Stomach (tissue), 9 donors: ENCODE results near the gene ZNF33B. TPM values are rescaled to one million over a fixed set of nuclear protein-coding genes. Genes with fewer than 3 reads are reported as not detected.

Experiments used
- DNase-seq, 2 donors: peaks; one replicate each; pipeline versions ENCODE4 v3.0.0 to v3.0.0-alpha.2; 2013 to 2019
- H3K27ac ChIP-seq, 5 donors: fragments of 200-600 bp in 4 of 5; sonication (generic) in 4 of 5; one replicate each; pipeline ENCODE4 v1.5.1; 2013 to 2019; ENCODE audit warnings: mild to moderate bottlenecking in 1 of 5, moderate library complexity in 1 of 5
- H3K27me3 ChIP-seq, 3 donors: fragments of 200-600 bp; sonication (generic); one replicate each; pipeline ENCODE4 v1.5.1; 2017 to 2019; ENCODE audit warnings: mixed run types in 1 of 3
- H3K36me3 ChIP-seq, 4 donors: fragments of 200-600 bp; sonication (generic); 1 replicate in 3 of 4; 2 replicates in 1 of 4; pipeline ENCODE4 v1.5.1; 2016 to 2019
- H3K4me1 ChIP-seq, 4 donors: fragments of 200-600 bp; sonication (generic); one replicate each; pipeline ENCODE4 v1.5.1; 2016 to 2019
- H3K4me3 ChIP-seq, 4 donors: fragments of 200-600 bp; sonication (generic) in 3 of 4; one replicate each; pipeline ENCODE4 v1.5.1; 2016 to 2019; ENCODE audit warnings: mild to moderate bottlenecking in 1 of 4
- H3K9me3 ChIP-seq, 4 donors: fragments of 200-600 bp; sonication (generic); one replicate each; pipeline ENCODE4 v1.5.1; 2016 to 2019
- EP300 ChIP-seq: sonication (generic); formaldehyde crosslinking; IDR thresholded peaks from one replicate; pipeline ENCODE4 v1.6.1; 2017; ENCODE audit warnings: antibody characterized with exemption
- POLR2A ChIP-seq, 4 donors: fragments of 450-650 bp; IDR thresholded peaks; one replicate each; pipeline ENCODE4 v1.6.1; 2016; ENCODE audit warnings: antibody characterized with exemption in 4 of 4, control low read depth in 2 of 4, mild to moderate bottlenecking in 1 of 4, moderate library complexity in 1 of 4
- POLR2AphosphoS5 ChIP-seq, 3 donors: sonication (generic); formaldehyde crosslinking; IDR thresholded peaks; one replicate each; pipeline ENCODE4 v1.6.1; 2016; ENCODE audit warnings: antibody characterized with exemption in 3 of 3
- WGBS, 5 donors: extraction: QIAGEN DNeasy Blood & Tissue Kit in 3 of 5; methylation state at CpG; one replicate each; pipeline versions ENCODE4 v1.1.5 to v1.1.7; 2013 to 2018; 5-methylcytosine and 5-hydroxymethylcytosine counted together
- intact Hi-C: fragments of 100-400 bp; cut with DNase I; formaldehyde crosslinking; loops from one replicate; pipeline ENCODE4 v1.15.1; 2023; ENCODE audit warnings: low total_unique reads
- polyA plus RNA-seq, 3 donors: library from polyadenylated mRNA; stranded (reverse); fragments of 200-250 nt; gene quantifications; one replicate each; pipeline ENCODE4 v1.2.3, GENCODE V29; 2013
- total RNA-seq, 5 donors: library from RNA; depleted of rRNA; stranded (reverse); fragments of >200 nt; gene quantifications; one replicate each; pipeline versions ENCODE4 v1.1.0 to v1.2.3, GENCODE V29; 2014 to 2016
- TF ChIP-seq, protein P1 (sequence below), 7 experiments: fragments of 450-650 bp in 4 of 7; fragments of 200-600 bp in 3 of 7; sonication (generic) in 3 of 7; IDR thresholded peaks; one replicate each; pipeline ENCODE4 v1.5.1; 2016 to 2019; ENCODE audit warnings: antibody characterized with exemption in 7 of 7, control low read depth in 2 of 7, mild to moderate bottlenecking in 1 of 7
- donor health status: healthy with polysubstance abuse.
- donor health status: Bipolar disorder and iron deficiency.
- donor health status: healthy.

ZNF33B gene
- total and polyA plus RNA-seq, 8 donors: 7.0 to 67.9 (median 20.0) TPM

DNA sequence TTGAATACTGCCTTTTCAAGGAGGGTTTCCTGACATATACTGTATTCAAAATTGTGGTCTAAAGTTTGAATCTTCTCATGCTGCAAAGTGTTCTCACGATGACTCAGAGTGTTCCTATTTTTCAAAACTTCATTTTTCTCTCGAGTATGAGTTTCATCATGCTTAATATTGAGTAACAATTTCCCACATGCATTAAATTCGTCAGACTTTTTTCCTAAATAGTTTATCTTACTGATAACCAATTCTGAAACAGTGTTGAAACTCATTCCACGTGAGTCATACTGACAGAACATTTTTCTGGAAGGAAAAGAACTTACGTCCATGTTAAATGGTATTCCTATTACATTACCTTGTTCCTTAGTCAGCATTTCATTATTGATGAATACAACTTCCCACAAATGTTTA, 44.1 kb downstream of the ZNF33B start:
- 62 to 84% (median 73%) methylated on average over 5 of the region's 5 CpGs for WGBS, 5 donors
- H3K9me3 ChIP-seq: peaks cover 19 to 79% (median 57%) of the 10 kb centered on the region in 4 donors
- peaks cover 24 to 87% (median 74%) of the 10 kb centered on the region in 4 donors for H3K36me3 ChIP-seq
- no peak overlapping the region for H3K27ac ChIP-seq
- intact Hi-C loops: no loop called here
- DNase-seq: no peak
- H3K4me1 ChIP-seq: no peaks in the 10 kb centered on the region
- H3K27me3 ChIP-seq: no peaks in the 10 kb centered on the region
- TF ChIP-seq, protein P1, sequence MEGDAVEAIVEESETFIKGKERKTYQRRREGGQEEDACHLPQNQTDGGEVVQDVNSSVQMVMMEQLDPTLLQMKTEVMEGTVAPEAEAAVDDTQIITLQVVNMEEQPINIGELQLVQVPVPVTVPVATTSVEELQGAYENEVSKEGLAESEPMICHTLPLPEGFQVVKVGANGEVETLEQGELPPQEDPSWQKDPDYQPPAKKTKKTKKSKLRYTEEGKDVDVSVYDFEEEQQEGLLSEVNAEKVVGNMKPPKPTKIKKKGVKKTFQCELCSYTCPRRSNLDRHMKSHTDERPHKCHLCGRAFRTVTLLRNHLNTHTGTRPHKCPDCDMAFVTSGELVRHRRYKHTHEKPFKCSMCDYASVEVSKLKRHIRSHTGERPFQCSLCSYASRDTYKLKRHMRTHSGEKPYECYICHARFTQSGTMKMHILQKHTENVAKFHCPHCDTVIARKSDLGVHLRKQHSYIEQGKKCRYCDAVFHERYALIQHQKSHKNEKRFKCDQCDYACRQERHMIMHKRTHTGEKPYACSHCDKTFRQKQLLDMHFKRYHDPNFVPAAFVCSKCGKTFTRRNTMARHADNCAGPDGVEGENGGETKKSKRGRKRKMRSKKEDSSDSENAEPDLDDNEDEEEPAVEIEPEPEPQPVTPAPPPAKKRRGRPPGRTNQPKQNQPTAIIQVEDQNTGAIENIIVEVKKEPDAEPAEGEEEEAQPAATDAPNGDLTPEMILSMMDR (IDR thresholded peaks at IDR 0.05): no peak
- TF ChIP-seq POLR2AphosphoS5 (IDR thresholded peaks at IDR 0.05) (no peak), POLR2A (IDR thresholded peaks at IDR 0.05) (no peak), EP300 (no peak)
- H3K4me3 ChIP-seq: no peak overlapping the region

DNA sequence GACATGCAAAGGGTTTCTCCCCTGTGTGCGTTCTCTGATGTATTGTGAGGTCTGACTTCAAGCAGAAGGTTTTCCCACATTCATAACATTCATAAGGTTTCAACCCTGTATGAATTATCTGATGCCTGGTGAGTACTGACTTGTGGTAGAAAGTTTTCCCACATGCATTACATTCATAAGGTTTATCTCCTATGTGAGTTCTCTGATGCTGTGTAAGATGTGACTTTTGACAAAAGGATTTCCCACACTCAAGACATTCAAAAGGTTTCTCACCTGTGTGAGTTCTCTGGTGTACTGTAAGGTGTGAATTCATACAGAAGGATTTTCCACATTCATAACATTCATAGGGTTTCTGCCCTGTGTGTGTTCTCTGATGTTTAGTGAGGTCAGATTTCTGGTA, 45.1 kb downstream of the ZNF33B start:
- Histone ChIP-seq H3K27me3 (no peaks in the 10 kb centered on the region), H3K4me3 (no peak overlapping the region), H3K4me1 (no peaks in the 10 kb centered on the region), H3K36me3 (peaks cover 32 to 92% (median 81%) of the 10 kb centered on the region in 4 donors), H3K9me3 (peaks cover 19 to 85% (median 62%) of the 10 kb centered on the region in 4 donors), H3K27ac (no peak overlapping the region)
- DNase-seq: no peak
- TF ChIP-seq EP300 (no peak), POLR2A (IDR thresholded peaks at IDR 0.05) (no peak), POLR2AphosphoS5 (IDR thresholded peaks at IDR 0.05) (no peak)
- TF ChIP-seq, protein P1 (IDR thresholded peaks at IDR 0.05): no peak
- WGBS, 5 donors: 93 to 100% (median 100%) methylated on average over 1 of the region's 1 CpG
- intact Hi-C loops: no loop called here

DNA sequence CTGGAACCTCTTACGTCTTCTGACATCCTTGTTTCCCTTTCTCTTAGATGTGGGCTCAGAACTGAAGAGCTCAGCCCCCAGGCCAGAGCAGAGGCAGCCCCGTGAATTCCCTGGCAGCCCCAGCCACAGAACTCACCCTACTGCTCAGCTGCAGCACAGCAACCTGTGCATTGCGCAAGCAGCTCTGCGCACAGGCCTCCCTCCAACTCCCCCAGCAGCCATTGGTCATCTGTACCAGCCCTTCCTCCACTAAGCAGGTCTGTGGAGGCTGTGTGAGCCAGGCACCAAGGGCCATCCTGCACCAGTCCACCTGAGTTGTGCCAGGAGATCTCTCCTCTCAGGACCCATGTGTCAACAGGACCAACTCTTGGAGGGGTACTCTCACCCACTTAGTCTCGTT, 54.5 kb downstream of the ZNF33B start:
- Histone ChIP-seq H3K4me1 (no peaks in the 10 kb centered on the region), H3K27me3 (no peaks in the 10 kb centered on the region), H3K4me3 (no peak overlapping the region), H3K36me3 (peaks cover 10 to 65% (median 27%) of the 10 kb centered on the region in 4 donors), H3K9me3 (peaks cover 0 to 67% (median 42%) of the 10 kb centered on the region in 4 donors), H3K27ac (no peak overlapping the region)
- TF ChIP-seq POLR2AphosphoS5 (IDR thresholded peaks at IDR 0.05): no peak
- TF ChIP-seq, protein P1 (IDR thresholded peaks at IDR 0.05): no peak
- no peak for TF ChIP-seq POLR2A (IDR thresholded peaks at IDR 0.05)
- no peak for TF ChIP-seq EP300
- 93 to 96% (median 94%) methylated on average over 4 to 5 of the region's 5 CpGs for WGBS, 5 donors
- intact Hi-C loops: no loop called here
- DNase-seq: no peak

DNA sequence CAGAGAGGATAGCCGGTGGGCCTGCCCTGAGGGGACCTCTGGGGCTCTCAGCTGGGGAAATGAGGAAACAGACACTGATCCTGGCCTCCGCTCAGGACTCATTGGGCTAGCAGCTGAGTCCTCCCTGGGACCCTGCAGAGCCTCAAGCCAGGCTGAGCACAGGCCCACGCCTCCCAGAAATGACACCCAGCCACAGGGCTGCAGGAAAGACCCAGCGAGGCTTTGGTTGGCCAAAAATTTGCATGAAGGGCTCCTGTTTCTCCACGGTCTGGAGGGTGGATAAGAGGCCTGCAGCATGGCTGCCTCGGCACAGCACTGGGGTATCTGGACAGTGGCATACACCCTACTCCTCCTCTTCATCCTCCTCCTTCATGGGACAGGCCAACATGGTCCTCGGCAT, 60.4 kb downstream of the ZNF33B start:
- intact Hi-C loops: no loop called here

More for the DNA sequence above, 60.4 kb downstream of the ZNF33B start:
- H3K27me3 ChIP-seq: no peaks in the 10 kb centered on the region
- H3K9me3 ChIP-seq: peaks cover 0 to 13% (median 4%) of the 10 kb centered on the region in 4 donors
- no peak for DNase-seq
- 63 to 73% (median 71%) methylated on average over 3 to 7 of the region's 7 CpGs for WGBS, 5 donors
- no peaks in the 10 kb centered on the region for H3K4me1 ChIP-seq
- no peak overlapping the region for H3K27ac ChIP-seq
- TF ChIP-seq EP300 (no peak), POLR2AphosphoS5 (IDR thresholded peaks at IDR 0.05) (no peak), POLR2A (IDR thresholded peaks at IDR 0.05) (no peak)
- TF ChIP-seq, protein P1 (IDR thresholded peaks at IDR 0.05): no peak
- H3K36me3 ChIP-seq: peaks cover 0 to 13% (median 3%) of the 10 kb centered on the region in 4 donors
- no peak overlapping the region for H3K4me3 ChIP-seq
